ENCODE results near the gene S1PR4. TPM values are rescaled to one million over a fixed set of nuclear protein-coding genes. Genes with fewer than 3 reads are reported as not detected.

Gene S1PR4
- total and polyA plus RNA-seq, 8 donors, result 0.23 to 1.1 (median 0.90) TPM; not detected in 2

- H3K27me3 ChIP-seq, result no peaks in the 10 kb centered on the region
- H3K4me1 ChIP-seq, result no peaks in the 10 kb centered on the region
- H3K36me3 ChIP-seq, result no peaks in the 10 kb centered on the region
- ATAC-seq (no peak), FAIRE-seq (no peak), DNase-seq (peak in 1 of 6 donors; percentile 7)
- no peaks in the 10 kb centered on the region for H3K9me3 ChIP-seq
- no peak overlapping the region for H3K27ac ChIP-seq
- no peak for TF ChIP-seq CTCF (IDR thresholded peaks at IDR 0.05)
- H3K4me3 ChIP-seq, result no peak overlapping the region
- intact Hi-C loops (cut with DNase I), result no loop called here
- 92 to 93% methylated on average over 16 to 17 of the region's 17 CpGs for WGBS, 2 donors
Observed at GRCh38 chr19:3194106-3195087, 15.8 kb downstream of the S1PR4 start.

GRCh38 chr19:3196064-3196932, 17.7 kb downstream of the S1PR4 start:
- H3K4me1 ChIP-seq, result no peaks in the 10 kb centered on the region
- FAIRE-seq, result no peak

GRCh38 chr19:3196933-3197205, 18.3 kb downstream of the S1PR4 start:
- intact Hi-C loops (cut with DNase I), result no loop called here
- no peak for DNase-seq
- no peaks in the 10 kb centered on the region for H3K27me3 ChIP-seq
- ATAC-seq, result no peak
- WGBS, 2 donors, result 93 to 94% methylated on average over 14 of the region's 14 CpGs
- no peaks in the 10 kb centered on the region for H3K36me3 ChIP-seq
- H3K4me1 ChIP-seq, result no peaks in the 10 kb centered on the region
- no peak overlapping the region for H3K27ac ChIP-seq
- no peak overlapping the region for H3K4me3 ChIP-seq
- TF ChIP-seq CTCF (IDR thresholded peaks at IDR 0.05), result no peak
- no peaks in the 10 kb centered on the region for H3K9me3 ChIP-seq
- no peak for FAIRE-seq

More at GRCh38 chr19:3196064-3196932, 17.7 kb downstream of the S1PR4 start:
- H3K27ac ChIP-seq, result no peak overlapping the region
- ATAC-seq (no peak), DNase-seq (peak in 2 of 6 donors; percentile 38 to 74)
- no peaks in the 10 kb centered on the region for H3K9me3 ChIP-seq
- intact Hi-C loops (cut with DNase I), result no loop called here
- TF ChIP-seq CTCF (IDR thresholded peaks at IDR 0.05), result no peak
- H3K36me3 ChIP-seq, result no peaks in the 10 kb centered on the region
- H3K27me3 ChIP-seq, result no peaks in the 10 kb centered on the region
- 92 to 93% methylated on average over 41 to 42 of the region's 42 CpGs for WGBS, 2 donors
- H3K4me3 ChIP-seq, result no peak overlapping the region

GRCh38 chr19:3198901-3199700, 20.5 kb downstream of the S1PR4 start:
- H3K4me3 ChIP-seq, result no peak overlapping the region
- no peak for TF ChIP-seq CTCF (IDR thresholded peaks at IDR 0.05)
- no peaks in the 10 kb centered on the region for H3K9me3 ChIP-seq
- intact Hi-C loops (cut with DNase I), result no loop called here
- ATAC-seq (no peak), DNase-seq (peak in 2 of 6 donors; percentile 50 to 71), FAIRE-seq (no peak)
- no peaks in the 10 kb centered on the region for H3K27me3 ChIP-seq
- H3K36me3 ChIP-seq, result no peaks in the 10 kb centered on the region
- WGBS, 2 donors, result 94 to 96% methylated on average over 43 of the region's 43 CpGs
- no peak overlapping the region for H3K27ac ChIP-seq
- no peaks in the 10 kb centered on the region for H3K4me1 ChIP-seq
